Activated CD8-positive, alpha-beta memory T cell treated with anti-CD3 and anti-CD28 coated beads for 24 hours (primary cell): ENCODE results near the gene CFL1.
"Not testable (repeated sequence)": the region's sequence is repeated elsewhere in the genome, so short reads cannot be mapped to it uniquely, and the experiment has no call there.

Experiments
- DNase-seq: peaks from one replicate; pipeline ENCODE4 v3.0.0-alpha.2; 2020

The CFL1 gene

GRCh38 chr11:65856689-65857499 lies 1.1 kb downstream of the CFL1 start:
- peak; percentile 90 for DNase-seq

GRCh38 chr11:65855927-65856363 lies 2.0 kb downstream of the CFL1 start:
- no peak for DNase-seq

DNA sequence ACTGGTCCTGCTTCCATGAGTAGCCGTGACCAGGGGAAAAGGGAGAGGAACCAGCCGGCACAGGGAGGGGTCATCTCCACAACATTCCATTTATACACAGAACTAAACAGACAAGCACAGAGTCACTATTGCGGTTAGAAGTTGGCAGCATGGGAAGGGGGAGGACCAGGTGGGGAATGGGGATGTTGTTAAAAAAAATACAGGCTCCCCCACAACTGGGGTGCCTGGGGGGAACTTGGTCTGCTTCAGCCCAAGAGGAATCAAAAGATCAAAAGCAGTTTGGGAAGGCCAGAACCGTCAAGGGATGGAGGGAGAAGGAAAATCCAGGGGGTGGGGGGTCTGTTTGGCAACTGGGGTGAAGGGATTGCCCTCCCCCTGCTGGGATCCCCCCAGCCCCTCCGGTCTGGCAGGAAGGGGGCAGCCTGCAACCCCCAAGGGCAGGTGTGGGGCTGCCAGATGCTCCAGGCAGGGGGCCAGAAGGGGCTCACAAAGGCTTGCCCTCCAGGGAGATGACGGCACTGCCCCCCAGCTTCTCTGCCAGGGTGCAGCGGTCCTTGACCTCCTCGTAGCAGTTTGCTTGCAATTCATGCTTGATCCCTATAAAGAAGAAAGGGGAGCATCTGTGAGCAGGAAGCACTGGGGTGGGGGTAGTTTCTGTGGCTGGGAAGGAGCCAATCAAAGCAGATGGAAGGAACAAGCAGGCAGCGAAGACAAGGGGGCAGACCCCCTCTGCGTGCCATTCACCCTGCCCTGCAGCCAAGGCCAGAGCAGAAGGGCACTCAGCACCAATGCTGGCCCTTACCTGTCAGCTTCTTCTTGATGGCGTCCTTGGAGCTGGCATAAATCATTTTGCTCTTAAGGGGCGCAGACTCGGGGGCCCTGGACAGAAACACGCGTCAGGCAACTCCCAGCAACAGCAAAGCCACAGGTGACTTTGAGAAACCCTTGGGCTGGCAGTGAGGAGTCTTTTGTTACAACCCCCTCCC lies 2.8 kb downstream of the CFL1 start:
- no peak for DNase-seq

DNA sequence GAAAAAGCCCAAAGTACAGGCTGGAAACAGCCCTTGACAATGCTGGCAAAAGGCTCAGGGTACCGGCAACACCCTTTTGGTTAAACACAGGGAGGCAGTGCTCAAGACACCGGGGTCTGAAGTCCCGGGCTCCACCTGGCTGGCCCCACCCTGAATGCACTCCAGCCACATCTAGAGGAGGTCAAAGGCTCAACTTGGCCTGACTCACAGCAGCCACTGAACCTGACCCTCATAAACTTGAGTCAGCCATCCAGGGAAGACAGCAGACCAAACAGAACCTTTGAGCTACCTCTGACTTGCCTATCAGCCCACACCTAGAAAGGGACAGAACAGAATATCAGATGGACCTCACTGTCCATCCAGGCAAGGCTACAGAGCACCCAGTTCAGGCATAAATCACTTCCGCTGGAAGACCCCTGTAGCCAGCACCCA lies 3.8 kb downstream of the CFL1 start:
- DNase-seq, result no peak

DNA sequence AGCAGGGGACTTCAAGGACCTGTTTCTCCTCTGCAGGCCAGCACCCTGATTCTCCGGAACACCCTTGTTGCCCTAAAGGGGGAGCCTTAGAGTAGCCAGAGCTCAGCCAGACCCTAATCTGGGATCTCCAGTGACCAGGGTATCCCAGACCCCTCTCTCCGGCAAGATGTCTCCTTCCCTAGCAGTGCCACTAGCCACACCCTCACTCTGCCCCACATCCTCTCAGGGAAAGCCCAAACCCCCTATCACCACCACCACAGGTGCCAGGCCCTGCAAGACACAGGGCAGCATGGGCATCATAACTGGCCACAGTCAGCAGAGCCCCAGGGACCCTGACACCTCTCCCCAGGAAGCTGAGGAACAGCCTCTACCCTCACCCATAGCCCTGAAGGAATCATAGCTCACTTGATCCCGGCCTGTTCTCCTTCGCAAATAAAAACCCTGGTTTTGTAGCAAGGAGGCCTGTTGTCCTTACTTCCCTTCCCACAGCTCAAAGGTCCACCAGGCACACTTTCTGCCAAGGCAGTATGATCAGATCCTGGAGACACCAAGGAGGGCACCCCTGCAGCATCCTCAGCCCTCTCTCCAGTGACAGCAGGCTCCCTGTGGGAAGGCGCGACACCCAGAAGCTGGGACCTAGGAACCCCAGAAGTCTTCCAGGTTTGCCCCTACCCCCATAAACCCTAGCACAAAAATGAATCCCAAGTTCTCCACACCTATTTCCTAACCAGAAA lies 4.6 kb downstream of the CFL1 start:
- DNase-seq, result no peak

- no peak for DNase-seq
Observed at GRCh38 chr11:65852508-65853245, 5.3 kb downstream of the CFL1 start.

GRCh38 chr11:65851811-65852507 lies 6.0 kb downstream of the CFL1 start:
- no peak for DNase-seq

- no peak for DNase-seq
Observed at GRCh38 chr11:65851083-65851579, 6.8 kb downstream of the CFL1 start.

DNA sequence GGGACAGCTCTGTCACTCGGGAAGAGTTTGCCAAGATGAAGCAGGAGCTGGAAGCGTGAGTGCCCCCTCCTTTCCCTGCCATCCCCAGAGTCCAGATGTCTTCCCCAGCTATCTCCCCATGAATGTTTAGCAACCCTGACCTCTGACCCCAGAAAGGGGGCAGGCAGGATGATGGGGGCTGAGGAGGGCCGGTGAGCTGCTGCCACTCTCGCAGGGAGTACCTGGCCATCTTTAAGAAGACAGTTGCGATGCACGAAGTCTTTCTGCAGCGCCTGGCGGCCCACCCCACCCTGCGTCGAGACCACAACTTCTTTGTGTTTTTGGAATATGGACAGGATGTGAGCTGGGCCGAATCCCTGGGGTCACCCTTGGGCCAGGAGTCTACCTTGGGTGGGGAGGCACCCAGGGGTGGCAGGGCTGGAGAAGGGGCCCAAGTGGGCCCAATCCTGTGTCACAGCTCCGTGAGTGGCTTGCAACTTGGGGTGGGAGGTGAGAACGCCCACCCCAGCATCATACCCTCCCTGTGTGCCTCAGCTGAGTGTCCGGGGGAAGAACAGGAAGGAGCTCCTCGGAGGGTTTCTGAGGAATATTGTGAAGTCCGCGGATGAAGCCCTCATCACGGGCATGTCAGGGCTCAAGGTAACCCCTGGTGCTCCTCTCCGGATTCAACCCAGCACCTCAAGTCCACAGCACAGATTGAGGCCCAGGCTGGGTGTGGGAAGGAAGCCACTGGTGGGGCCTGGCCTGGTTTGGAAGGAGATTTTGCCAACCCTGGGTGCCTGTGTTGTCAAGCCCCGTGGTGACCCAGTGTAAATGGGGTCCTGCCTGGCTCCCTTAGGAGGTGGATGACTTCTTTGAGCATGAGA lies 7.5 kb downstream of the CFL1 start:
- DNase-seq, result no peak

- no peak for DNase-seq
Observed at GRCh38 chr11:65849771-65850216, 8.2 kb downstream of the CFL1 start.

DNA sequence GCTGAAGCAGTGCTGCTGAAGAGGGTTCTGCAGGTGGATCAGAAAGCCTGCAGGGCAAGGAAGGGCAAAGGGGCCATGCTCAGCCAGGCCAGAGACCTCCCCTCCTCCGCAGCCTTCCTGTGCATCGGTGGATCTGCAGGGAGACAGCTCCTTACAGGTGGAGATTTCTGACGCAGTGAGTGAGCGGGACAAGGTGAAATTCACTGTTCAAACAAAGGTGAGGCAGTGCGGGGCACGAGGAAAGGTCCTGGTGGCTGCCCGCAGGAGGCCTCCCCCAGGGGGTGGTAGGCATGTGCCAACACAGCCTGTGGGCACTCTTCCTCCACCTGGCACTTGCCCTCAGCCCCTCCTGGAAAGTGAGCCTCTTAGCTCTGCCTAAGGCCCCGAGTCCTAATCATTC lies 8.6 kb downstream of the CFL1 start:
- DNase-seq, result no peak

DNA sequence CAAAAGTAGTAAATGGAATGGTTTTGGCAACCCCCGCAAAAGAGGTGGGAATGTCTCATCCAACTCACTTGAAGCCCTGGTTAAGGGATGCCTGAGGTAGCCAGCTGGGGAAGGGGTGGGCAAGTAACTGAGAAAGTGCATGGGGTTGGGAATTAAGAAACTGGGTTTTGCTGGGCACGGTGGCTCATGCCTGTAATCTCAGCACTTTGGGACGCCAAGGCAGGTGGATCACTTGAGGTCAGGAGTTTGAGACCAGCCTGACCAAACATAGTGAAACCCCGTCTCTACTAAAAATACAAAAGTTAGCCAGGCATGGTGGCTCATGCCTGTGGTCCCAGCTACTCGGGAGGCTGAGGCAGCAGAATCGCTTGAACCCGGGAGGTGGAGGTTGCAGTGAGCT lies 9.3 kb downstream of the CFL1 start:
- DNase-seq, result not testable (repeated sequence)

- no peak for DNase-seq
Observed at GRCh38 chr11:65847746-65848145, 10.2 kb downstream of the CFL1 start.

DNA sequence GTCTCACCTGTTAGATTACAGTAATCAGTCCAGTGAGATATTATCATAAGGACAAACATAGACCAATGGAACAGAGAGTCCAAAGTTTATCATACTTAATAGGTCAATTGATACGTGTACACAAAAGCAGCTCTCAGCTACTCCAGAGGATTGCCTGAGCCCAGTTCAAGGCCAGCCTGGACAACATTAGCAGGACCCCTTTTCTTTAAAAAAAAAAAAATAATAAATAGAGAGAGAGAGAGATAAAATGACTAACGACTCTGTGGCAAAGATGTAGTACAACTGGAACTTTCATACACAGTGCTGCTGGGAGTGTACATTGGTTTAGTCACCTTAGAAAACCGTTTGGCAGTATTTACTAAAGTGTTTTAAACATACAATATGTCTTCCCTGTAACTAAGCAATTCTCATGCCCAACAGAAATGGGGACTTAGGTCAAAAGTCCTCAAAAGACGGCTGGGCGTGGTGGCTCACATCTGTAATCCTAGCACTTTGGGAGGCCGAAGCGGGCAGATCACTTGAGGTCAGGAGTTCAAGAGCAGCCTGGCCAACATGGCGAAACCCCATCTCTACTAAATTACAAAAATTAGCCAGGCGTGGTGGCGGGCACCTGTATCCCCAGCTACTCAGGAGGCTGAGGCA lies 13.6 kb downstream of the CFL1 start:
- DNase-seq, result no peak

GRCh38 chr11:65843811-65844210 lies 14.2 kb downstream of the CFL1 start:
- DNase-seq, result no peak

- DNase-seq, result no peak
Observed at GRCh38 chr11:65842144-65842543, 15.8 kb downstream of the CFL1 start.

DNA sequence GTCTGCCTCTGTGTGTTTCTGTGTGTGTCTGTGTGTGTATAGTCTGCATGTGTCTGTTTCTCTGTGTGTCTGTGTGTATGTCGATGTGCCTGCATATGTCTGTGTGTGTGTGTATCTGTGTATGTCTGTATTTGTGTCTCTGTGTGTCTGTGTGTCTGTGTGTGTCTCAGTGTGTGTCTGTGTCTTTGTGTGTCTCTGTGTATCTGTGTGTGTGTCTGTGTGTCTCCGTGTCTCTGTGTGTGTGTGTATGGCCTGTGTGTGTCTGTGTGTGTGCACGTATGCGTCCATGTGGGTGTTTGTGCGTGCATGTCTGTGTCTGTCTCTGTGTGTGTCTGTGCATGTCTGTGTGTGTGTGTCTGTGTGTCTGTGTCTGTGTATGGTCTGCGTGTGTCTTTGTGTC lies 23.8 kb downstream of the CFL1 start:
- no peak for DNase-seq

GRCh38 chr11:65833297-65834030 lies 24.5 kb downstream of the CFL1 start, which contains the start of gene SNX32:
SNX32 (plus strand) TSS chr11:65833963; CDS start chr11:65834066, 103 bp downstream.
- peak; percentile 99 for DNase-seq

- not testable (repeated sequence) for DNase-seq
Observed at GRCh38 chr11:65832231-65832630, 25.7 kb downstream of the CFL1 start.
